HepG2 (cell line): ENCODE results near the gene ST13. TPM values are rescaled to one million over a fixed set of nuclear protein-coding genes. Genes with fewer than 3 reads are reported as not detected.

Experiments
- DMAP1 ChIP-seq: IDR thresholded peaks from 2 replicates; pipeline ENCODE4 v1.6.1; 2016
- MTA3 ChIP-seq: sonication (generic); formaldehyde crosslinking; IDR thresholded peaks from 2 replicates; pipeline ENCODE4 v1.4.0; 2020; ENCODE audit warnings: missing genetic modification reagents
- NR2C2 ChIP-seq: sonication (generic); formaldehyde crosslinking; IDR thresholded peaks from 2 replicates; pipeline ENCODE4 v1.4.0; 2020; ENCODE audit warnings: missing genetic modification reagents, mild to moderate bottlenecking, moderate library complexity, borderline replicate concordance
- POLR2AphosphoS5 ChIP-seq: IDR thresholded peaks from 2 replicates; pipeline ENCODE4 v1.6.1; 2012; ENCODE audit warnings: low read depth, low read length
- PPARG ChIP-seq: conservative IDR thresholded peaks from 2 replicates; pipeline ENCODE4 v1.6.1; 2016; ENCODE audit warnings: missing biosample characterization, missing genetic modification reagents
- SP1 ChIP-seq, 2 experiments: fragments of 450-650 bp in 1 of 2; sonication (generic) in 1 of 2; formaldehyde crosslinking in 1 of 2; IDR thresholded peaks; 2 replicates each; pipeline versions ENCODE4 v1.4.0 to v1.6.1; 2016 to 2020; ENCODE audit warnings: missing genetic modification reagents in 1 of 2
- ZBTB2 ChIP-seq: sonication (generic); formaldehyde crosslinking; IDR thresholded peaks from 2 replicates; pipeline ENCODE4 v1.8.0; 2022; ENCODE audit warnings: low read depth, missing genetic modification reagents
- ZBTB40 ChIP-seq, 2 experiments: fragments of 450-650 bp in 1 of 2; sonication (generic) in 1 of 2; formaldehyde crosslinking in 1 of 2; IDR thresholded peaks; 2 replicates each; pipeline versions ENCODE4 v1.6.1 to v1.8.0; 2016 to 2022; ENCODE audit warnings: antibody characterized with exemption in 1 of 2, mild to moderate bottlenecking in 1 of 2, missing genetic modification reagents in 1 of 2
- ZNF335 ChIP-seq: sonication (generic); formaldehyde crosslinking; IDR thresholded peaks from 2 replicates; pipeline ENCODE4 v1.4.0; 2020; ENCODE audit warnings: missing genetic modification reagents
- ZNF646 ChIP-seq: sonication (generic); formaldehyde crosslinking; IDR thresholded peaks from 2 replicates; pipeline ENCODE4 v1.9.0; 2021; ENCODE audit warnings: mild to moderate bottlenecking, missing genetic modification reagents
- polyA plus RNA-seq, 8 experiments: library from polyadenylated mRNA; depleted of rRNA in 3 of 8; stranded (reverse) in 7 of 8; unstranded in 1 of 8; fragments of >200 nt; fragmentation: Illumina TruSeq in 4 of 8; extraction: Trizol in 4 of 8; gene quantifications; 2 replicates each; pipeline versions ENCODE4 v1.2.1 to v1.2.3, GENCODE V29; 2011 to 2016; ENCODE audit warnings: low read depth in 4 of 8, missing spikeins in 1 of 8, mixed read lengths in 1 of 8; ENCODE audit not compliant: insufficient read depth in 1 of 8
- total RNA-seq, 5 experiments: library from RNA; depleted of rRNA; stranded (reverse); fragments of >200 nt; fragmentation: Illumina TruSeq; extraction: Trizol; gene quantifications; 2 replicates each; pipeline ENCODE4 v1.2.3, GENCODE V29; 2016; ENCODE audit warnings: low read depth in 1 of 5

ST13 gene
- total and polyA plus RNA-seq, 2 of the 13 experiments (the other 11 are each of a cell fraction or from before 2014, with no cell fraction given): 110 to 274 TPM

DNA sequence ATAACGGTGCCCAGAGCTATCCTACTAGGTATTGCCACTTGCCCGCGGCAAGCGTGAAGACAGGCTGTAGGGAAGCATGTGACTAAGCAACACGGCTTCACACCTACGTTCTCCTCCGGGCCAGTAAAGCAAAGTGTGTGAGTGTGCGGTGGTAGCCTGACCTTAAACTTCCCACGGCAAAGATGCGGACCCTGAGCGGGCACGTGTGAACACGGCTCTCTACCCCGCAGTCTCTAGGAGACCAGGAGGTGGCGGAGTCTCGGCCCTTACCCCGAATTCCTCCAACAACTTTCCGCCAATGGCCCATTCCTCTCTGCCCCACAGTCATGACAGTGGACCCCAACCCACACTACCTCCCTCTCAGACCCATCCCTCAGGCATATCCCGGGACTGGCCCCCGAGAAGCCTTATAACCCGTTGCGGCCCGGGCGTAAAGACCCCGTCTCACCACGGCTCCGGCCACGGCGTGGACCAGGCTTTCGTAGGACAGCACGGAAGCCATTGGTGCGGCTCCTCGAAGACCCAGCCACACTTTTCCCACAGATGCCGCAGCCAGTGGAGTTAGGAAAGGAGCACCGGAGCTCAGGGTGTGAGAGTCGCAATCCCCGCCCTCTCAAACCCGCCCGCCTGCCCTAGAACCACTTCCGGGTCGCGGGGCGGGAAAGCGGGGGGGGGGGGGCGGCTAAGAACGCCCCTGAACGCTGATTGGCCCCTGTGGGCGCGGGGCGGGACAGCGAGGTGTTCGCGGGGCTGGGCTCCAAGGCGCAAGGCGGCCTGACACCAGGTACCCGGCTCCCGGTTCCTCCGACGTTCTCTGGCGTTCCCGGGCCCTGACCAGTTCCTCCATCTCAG is 37.5 kb downstream of the ST13 start, which contains the start of gene SLC25A17 (continued):
- TF ChIP-seq ZNF646 (CRISPR knock-in tag) (no peak; the same call in 1 of the 2 replicates), MTA3 (no peak), PPARG (no peak), ZBTB40 (IDR thresholded peaks at IDR 0.05) (no peak), ZBTB40 (CRISPR knock-in tag; IDR thresholded peaks at IDR 0.05) (no peak; the same call in 1 of the 2 replicates), POLR2AphosphoS5 (peak; percentile 75), ZBTB2 (CRISPR knock-in tag) (peak; percentile 60; the same call in 1 of the 2 replicates), NR2C2 (CRISPR knock-in tag) (peak; percentile 99), ZNF335 (CRISPR knock-in tag) (peak; percentile 87; the same call in 1 of the 2 replicates), DMAP1 (peak; percentile 26; the same call in 1 of the 2 replicates), SP1 (IDR thresholded peaks at IDR 0.05) (no peak), SP1 (CRISPR knock-in tag; IDR thresholded peaks at IDR 0.05) (peak; percentile 80)
